ENCODE results near the gene DIRAS1. TPM values are rescaled to one million over a fixed set of nuclear protein-coding genes. Genes with fewer than 3 reads are reported as not detected.

The DIRAS1 gene
- total and polyA plus RNA-seq, 2 donors (not counting 1 experiment from before 2014, with no cell fraction given): 5.2 to 19.0 TPM

DNA sequence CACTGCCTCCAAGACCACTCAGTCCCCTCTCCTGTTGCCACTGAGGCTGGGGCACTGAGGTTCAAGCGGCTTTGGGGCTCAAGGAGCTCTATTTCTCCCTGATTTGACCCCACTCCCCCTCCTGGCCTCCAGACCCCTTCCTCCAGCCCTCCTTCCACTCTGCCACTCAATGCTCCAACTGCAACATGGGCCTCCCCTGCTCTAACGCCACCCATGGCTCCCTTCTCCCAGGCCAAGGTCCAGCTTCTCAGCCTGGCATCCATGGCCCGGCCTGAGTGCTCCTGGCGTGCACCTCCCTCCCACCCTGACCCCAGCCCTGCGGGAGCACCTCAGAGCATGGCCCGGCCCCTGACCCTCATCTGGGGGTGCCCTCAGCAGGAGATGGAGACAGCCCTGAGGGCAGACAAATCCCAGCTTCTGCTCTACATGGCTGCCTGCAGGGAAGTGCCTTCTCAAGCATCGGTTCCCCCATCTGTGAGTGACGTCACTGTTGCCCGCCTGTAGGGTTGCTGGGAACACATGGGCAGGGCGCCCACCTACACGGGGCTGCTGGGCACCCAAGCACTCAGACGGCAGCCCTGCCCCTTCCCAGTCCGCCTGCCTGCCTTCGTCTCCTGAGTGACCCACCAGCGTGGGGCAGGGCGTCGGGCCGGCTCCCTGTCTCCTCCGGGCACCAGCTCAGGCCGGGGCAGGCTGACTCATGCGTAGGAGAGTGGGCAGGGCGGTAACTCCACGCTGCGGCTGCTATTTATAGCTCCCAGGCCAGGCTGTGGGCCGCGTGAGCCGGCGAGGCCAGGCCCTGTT, 1.6 kb upstream of the DIRAS1 start:
- Histone ChIP-seq H2AFZ (ENCODE audit: low read length) (no peak overlapping the region), H3K4me2 (ENCODE audit: extremely low read depth, insufficient read depth, low read length) (no peak overlapping the region), H3K36me3 (ENCODE audit: control insufficient read depth, insufficient read depth, low read length) (no peaks in the 10 kb centered on the region), H4K20me1 (ENCODE audit: control insufficient read depth, extremely low read depth, insufficient read depth, low read length) (no peaks in the 10 kb centered on the region), H3K9me3 (ENCODE audit: control insufficient read depth, insufficient read depth, low read depth, low read length) (no peaks in the 10 kb centered on the region), H3K4me1 (ENCODE audit: control insufficient read depth, extremely low read depth, insufficient read depth, low read length) (peaks cover 4% of the 10 kb centered on the region), H3K4me3 (replicated peaks in 1 of 4; ENCODE audit: control extremely low read depth in 1 of 4, insufficient read depth in 1 of 4, low read depth in 3 of 4, low read length in 4 of 4) (no peak overlapping the region), H3K27ac (ENCODE audit: insufficient read depth, low read length) (peak overlapping the region; percentile 11), H3K27me3 (ENCODE audit: control insufficient read depth, insufficient read depth, low read length) (peaks cover 5% of the 10 kb centered on the region), H3K79me2 (ENCODE audit: control insufficient read depth, insufficient read depth, low read length) (no peaks in the 10 kb centered on the region), H3K9ac (ENCODE audit: insufficient read depth, low read length) (no peak overlapping the region)
- TF ChIP-seq EZH2 (IDR thresholded peaks at IDR 0.05; ENCODE audit: low read length, missing control alignments): no peak
- TF ChIP-seq CTCF (conservative IDR thresholded peaks at IDR 0.05 in 1 of 2, IDR thresholded peaks at IDR 0.05 in 1 of 2; ENCODE audit: low read depth in 1 of 2, low read length in 2 of 2): no peak
- DNase-seq (ENCODE audit: low read depth in 2 of 2): peak; percentile 67 to 82

GRCh38 chr19:2721570-2722540, 683 bp upstream of the DIRAS1 start:
- no peak overlapping the region for H3K9ac ChIP-seq (ENCODE audit: insufficient read depth, low read length)
- no peak overlapping the region for H3K27ac ChIP-seq (ENCODE audit: insufficient read depth, low read length)
- peaks cover 5% of the 10 kb centered on the region for H3K27me3 ChIP-seq (ENCODE audit: control insufficient read depth, insufficient read depth, low read length)
- no peaks in the 10 kb centered on the region for H3K9me3 ChIP-seq (ENCODE audit: control insufficient read depth, insufficient read depth, low read depth, low read length)
- peak; percentile 60 for TF ChIP-seq EZH2 (IDR thresholded peaks at IDR 0.05; ENCODE audit: low read length, missing control alignments)
- TF ChIP-seq CTCF (conservative IDR thresholded peaks at IDR 0.05 in 1 of 2, IDR thresholded peaks at IDR 0.05 in 1 of 2; ENCODE audit: low read depth in 1 of 2, low read length in 2 of 2): no peak
- peaks cover 4% of the 10 kb centered on the region for H3K4me1 ChIP-seq (ENCODE audit: control insufficient read depth, extremely low read depth, insufficient read depth, low read length)
- no peak for DNase-seq (ENCODE audit: low read depth in 2 of 2)
- H3K4me3 ChIP-seq (replicated peaks in 1 of 4; ENCODE audit: control extremely low read depth in 1 of 4, insufficient read depth in 1 of 4, low read depth in 3 of 4, low read length in 4 of 4): peak overlapping the region in 3 of 4 experiments; percentile 14 to 55 (median 28)
- H4K20me1 ChIP-seq (ENCODE audit: control insufficient read depth, extremely low read depth, insufficient read depth, low read length): no peaks in the 10 kb centered on the region
- no peak overlapping the region for H2AFZ ChIP-seq (ENCODE audit: low read length)
- peak overlapping the region; percentile 48 for H3K4me2 ChIP-seq (ENCODE audit: extremely low read depth, insufficient read depth, low read length)
- H3K79me2 ChIP-seq (ENCODE audit: control insufficient read depth, insufficient read depth, low read length): no peaks in the 10 kb centered on the region
- no peaks in the 10 kb centered on the region for H3K36me3 ChIP-seq (ENCODE audit: control insufficient read depth, insufficient read depth, low read length)

All from fibroblast of lung (primary cell).